GM21737 (cell line): ENCODE data around the gene UQCR11.
"Not testable (repeated sequence)": the region's sequence is repeated elsewhere in the genome, so short reads cannot be mapped to it uniquely, and the experiment has no call there.

Experiments
- ATAC-seq: cut with Tn5 transposase; IDR thresholded peaks from one replicate; pipeline ENCODE4 v1.9.1; 2021; ENCODE audit warnings: mild to moderate bottlenecking, moderate library complexity; ENCODE audit not compliant: unreplicated experiment

Gene UQCR11

DNA sequence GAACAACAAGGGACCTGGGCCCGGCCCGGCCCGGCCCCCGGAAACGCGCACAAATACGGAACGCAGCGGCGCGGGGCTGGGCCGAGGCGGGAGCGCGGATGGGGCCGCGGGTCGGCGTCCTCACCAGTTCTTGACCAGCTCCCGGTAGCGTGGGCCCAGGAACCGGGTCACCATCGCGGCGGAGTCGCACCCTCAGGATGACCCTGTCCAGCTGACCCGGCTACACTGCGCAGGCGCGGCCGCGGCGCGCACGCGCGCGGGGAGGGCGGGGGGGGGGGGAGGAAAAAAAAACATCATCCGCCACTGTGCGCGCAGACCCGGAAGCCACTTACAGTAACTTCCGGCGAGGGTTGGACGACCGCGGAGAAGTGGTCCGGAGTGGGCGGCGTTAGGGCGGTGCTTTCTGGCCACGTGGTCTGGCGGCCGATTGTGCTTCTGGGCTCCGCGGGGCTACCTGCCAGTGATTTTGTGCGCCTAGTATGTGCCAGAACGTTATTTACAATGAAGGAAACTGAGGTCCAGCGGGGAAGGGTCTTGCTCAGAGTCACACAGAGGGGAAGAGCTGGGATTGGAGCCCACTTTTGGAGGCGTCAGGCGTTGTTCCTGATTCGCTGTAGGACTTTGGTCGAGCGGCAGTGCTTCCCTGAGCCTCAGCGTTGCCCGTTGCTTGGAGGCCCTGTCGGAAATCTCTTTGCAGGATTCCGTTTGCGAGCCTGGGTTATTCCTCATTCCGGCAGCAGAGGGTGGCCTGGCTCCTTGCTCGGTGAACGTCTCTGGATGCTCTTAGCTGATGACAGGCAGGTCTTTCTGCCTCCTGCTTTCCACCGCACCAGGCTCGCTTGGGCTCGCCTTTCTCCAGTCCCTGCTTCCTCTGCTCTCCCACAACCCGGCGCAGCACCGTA lies at the start of gene UQCR11:
Gene UQCR11 (minus strand): TSS at position 227 of the 902 bp plus-strand sequence. CDS start 53 bp downstream, at position 174.
- peak; percentile 73 for ATAC-seq

DNA sequence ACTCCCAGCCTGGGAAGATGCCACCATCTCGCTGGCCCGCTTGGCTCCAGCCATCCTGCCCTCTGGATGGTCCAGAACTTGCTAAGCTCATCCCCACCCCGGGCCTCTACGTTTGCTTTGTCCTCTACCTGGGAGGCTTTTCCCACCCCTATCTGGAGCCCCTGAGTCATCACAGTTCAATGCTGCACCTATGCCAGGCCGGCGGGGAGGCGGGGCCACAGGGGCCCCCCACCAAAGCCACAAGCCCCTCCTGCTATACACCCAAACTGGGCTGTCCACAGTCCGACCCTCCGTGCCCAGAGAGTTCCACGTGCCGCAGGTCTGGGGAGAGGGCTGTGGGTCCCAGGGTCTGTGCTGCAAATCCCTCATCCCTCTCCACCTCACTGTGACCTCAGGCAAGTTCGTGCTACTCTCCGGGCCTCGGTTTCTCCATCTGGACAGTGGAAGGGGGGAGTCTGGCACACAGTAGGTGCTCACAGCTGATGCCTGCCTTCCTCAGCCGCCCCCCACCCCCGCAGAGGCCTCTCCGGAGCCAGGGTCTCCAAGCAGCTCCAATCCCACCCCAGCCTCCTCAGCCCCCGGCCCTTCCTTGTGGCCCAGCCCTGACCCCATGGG lies 49.0 kb upstream of the UQCR11 start:
- ATAC-seq, result no peak

DNA sequence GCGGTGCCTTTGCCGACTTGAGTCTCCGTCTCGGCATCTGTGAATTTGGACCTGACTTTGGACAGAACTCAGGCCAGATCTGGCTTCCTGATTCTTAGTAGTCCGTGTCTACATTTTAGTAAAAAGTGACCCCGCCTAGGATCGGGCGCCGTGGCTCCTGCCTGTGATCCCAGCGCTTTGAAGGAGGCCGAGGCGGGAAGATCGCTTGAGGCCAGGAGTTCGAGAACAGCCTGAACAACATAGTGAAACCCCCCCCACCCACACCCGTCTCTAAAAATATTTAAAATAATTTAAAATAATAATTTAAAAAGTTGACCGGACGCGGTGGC lies 48.0 kb upstream of the UQCR11 start:
- ATAC-seq, result no peak

DNA sequence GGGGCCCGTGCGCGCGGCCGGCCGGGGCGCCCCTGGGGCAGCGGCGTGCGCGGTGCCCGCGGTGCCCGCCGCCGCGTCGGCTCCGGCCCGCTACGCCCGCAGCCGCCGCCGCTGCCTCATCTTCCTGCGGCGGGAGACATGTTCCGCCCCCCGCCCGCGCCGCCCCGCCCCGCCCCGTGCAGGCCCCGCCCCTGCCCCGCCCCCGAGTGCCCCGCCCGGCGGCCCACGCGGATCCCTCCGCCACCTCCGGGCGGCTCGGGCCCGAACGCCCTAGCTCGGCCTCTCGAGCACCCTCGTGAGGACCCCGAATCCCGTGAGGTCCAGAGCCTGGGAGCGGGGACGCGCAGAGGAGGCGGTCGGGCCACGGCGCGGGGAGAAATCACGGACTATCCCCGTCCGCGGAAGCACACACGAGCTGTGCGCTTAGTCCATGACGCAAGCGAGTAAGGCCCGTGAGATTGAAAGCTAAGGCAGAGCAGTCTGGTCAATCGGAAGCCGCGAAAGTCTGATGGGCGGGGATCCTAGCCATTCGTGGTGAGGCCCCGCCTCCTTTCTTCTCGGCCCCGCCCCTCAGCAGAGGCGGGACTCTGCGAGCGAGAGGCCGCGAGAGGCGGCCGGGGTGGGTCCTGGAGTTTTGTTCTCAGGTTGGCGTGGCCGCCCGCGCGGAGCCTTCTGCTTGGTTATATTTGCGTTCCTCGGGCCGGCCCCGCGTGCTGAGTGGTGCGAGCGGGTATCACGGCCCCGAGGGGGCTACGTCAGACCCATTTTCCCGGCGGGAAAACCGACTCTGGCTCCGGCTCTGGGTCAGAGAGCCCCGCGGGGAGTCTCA lies 47.4 kb upstream of the UQCR11 start, which contains the start of gene TCF3:
Gene TCF3 (minus strand): TSS at position 145 of the 829 bp plus-strand sequence. CDS start 2,367 bp downstream, outside the sequence.
- peak; percentile 60 for ATAC-seq

DNA sequence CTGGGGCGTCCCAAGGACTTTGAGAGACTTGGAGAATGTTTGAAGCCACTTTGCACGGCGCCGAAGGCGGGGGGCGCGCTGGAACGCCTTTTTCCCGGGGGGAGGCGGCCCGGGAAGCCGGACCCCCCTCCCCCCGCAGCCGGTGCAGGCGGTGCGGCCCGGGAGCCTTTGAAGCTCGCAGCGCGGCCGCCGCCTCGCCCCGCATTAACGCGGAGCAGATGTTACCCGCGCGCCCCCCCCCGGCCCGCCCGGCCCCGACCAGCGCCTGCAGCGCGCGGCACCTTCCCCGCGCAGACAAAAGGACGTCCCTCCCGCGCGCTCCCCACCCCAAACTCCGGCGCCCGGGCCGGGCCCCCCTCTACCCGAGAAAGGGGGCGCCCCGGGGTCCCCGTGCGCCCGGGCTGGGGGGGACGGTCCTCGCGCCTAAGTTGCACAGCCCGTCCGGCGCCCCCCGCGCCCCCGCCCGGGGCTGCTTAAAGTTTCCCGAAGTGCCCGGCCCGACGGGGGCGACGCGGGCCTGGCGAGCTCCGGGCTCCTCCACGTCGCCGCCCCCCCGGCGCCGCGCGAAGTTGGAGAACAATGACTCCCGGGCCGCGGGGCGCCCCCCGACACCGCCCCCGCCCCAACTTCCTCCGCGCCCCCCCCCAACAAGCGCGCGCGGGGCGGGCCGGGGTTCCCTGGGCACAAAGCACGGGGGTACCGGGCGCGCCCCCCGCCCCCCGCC lies 46.5 kb upstream of the UQCR11 start:
- ATAC-seq, result no peak

DNA sequence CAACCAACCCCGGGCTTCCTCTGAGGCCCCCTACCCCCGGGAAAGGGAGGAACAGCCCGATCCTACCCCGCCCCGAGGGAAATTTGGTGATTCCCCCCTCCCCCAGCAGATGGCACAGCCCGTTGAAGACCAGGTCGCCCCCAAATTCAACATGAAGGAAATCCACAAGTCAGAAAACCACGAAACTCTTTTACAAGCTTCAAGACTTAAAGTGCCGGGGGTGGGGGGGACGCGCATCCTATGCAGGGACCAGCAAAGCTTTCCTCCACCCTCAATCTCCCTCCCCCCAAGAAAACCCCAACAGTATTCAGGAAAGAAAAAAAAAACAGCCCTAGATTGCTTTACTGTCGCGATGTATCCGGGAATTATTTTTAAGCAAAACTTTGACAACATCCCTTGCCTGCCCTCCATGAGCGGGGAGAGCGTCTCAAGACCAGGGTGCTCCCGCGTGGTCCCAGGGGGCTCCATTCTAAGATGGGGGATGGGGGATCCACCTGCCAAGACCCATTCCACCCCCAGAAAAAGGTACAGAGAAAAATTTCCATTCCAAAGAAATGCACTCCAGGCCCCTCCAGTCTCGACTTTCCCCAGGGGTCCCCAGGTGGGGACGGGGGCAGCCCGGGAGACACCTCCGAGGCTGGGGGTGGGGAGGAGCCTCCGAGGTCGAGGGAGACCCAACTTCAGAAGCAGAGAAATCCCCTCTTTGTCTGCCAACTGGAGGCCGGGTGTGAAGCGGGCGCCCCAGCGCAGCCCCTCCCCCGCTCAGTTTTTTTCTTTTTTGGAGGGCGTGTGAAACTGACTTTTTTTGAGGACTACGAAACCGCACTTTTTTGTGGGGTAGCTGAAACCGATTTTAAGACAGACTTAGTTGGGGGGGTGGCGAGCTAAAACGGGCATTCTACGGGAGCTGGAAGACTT lies 45.6 kb upstream of the UQCR11 start:
- no peak for ATAC-seq

DNA sequence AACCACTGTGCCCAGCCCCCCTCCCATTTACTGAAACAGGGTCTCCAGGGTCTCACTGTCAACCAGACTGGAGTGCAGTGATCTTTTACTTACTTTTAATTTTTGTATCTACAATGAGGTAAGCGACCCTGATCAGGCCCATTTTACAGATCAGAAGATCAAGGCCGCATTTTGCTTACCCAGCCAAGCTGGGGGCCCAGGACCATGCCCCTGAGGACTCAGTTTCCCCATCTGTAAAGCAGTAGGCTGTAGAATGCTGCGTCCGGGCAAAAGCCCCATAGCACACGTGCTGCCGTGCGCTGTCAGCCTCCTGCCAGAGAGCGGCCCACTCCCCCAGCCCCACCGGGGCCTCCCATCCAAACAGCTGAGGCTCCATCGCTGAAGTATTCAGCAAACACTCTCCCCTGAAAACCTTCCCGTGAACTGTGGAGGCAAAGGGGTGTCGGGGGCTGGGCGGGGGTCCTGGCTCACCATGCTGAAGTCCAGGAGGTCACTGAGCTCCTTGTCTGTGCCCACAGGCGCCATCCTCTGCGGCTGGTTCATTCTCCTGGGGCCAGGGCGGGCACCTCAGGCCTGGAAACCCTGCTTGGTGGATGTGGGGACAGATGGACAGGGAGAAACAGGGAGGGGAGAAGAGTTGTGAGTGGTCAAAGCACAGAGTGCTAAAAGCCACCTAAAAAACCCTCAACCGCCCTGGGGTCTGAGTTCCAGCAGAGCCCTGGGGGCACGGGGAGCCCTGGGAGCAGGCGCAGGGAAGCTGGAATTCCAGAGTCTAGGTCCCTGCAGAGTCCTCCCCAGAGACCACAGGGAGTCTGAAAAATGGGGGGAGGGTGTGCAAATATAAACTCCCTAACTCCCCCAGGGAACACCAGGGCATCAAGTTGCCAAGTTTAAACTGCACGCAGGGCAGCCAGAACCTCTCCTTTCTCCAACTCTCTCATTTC lies 44.7 kb upstream of the UQCR11 start:
- ATAC-seq, result no peak

DNA sequence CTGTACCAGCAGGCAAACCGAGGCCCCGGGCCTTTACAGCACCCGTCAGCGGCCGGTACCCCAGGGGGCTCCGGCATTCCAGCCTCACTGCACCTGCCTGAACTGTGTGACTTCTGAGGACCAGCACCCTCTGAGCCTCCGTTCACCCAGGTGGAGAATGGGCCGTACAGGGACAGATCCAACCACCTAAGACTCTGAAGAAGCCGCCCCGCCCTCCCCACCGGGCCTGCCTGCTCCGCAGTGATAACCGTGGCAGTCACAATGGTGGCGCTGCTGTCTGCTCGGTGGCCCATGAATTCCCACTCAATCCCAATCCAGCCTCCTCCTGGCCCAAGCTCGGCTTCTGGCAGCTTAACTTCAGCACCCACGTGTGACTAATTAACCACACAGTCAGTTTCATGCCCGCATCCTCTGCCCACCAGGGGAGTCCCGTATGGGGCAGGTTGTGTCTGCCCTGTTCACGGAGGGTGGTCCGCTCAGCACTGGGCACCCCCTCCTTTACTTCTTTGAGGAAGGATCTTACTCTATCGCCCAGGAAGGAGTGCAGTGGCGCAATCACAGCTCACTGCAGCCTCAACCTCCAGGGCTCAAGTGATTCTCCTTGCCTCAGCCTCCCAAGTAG lies 43.8 kb upstream of the UQCR11 start:
- no peak for ATAC-seq

DNA sequence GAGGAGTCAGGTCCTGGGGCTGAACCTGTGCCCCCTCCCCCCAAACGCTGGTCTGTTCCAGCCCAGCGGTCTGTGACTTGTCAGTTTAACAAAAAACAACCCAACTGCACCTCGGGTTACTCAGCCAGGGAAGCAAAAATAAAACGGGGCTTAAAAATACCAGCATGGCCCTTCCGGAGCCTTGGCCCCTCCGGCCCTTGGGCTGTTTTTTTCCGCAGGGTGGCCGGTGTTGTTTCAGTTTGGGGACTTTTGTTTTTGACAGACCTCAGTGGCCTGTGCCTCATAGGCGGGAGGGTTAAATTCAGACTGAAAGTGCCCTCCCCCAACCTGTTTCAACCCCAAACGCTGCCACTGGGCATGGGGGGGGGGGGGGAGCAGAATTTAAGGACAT lies 43.2 kb upstream of the UQCR11 start:
- no peak for ATAC-seq

DNA sequence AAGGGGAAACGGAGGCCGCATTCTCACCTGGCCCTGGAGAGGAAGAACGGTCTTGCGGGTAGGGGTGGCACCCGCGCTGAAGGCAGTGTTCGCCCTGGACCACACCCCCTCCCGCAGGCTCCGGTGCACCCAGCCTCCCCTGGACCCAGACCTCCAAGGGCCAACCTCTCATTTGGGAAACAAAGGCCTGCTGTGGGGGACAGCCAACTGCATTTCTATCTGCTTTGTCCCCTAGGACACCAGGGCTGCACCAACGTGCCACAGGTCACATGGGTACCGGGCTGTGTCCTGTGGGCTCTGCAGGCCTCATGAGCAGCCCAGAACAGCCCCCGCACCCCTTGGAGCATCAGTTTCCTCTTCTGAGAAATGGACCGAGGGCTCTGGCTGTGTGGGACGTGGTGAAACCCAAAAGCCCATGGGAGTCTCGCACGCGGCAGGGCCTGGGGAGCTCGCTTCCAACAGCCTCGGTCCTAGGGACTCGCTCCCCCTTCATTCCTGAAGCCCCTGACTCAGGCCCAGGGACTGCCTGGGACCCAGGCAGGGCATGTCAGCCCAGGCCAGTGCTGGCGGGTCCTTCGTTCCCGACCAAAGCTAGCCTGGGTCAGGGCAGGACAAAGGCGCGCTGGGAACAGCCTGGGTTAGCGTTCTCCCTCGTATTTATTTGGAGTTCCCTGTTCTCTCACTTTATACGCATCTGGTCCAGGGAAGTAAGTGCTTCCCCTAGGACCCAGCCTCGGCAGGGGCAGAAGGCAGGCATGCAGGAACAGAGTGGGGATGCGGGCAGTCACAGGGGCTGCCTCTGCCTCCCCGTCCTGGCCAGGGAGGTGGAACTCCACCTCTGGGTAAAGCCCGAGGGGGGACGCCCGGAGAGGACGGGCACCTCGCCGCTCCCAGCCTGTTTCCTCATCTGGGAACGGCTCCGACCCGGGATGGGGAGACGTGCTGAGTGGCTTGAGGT lies 42.5 kb upstream of the UQCR11 start:
- no peak for ATAC-seq

DNA sequence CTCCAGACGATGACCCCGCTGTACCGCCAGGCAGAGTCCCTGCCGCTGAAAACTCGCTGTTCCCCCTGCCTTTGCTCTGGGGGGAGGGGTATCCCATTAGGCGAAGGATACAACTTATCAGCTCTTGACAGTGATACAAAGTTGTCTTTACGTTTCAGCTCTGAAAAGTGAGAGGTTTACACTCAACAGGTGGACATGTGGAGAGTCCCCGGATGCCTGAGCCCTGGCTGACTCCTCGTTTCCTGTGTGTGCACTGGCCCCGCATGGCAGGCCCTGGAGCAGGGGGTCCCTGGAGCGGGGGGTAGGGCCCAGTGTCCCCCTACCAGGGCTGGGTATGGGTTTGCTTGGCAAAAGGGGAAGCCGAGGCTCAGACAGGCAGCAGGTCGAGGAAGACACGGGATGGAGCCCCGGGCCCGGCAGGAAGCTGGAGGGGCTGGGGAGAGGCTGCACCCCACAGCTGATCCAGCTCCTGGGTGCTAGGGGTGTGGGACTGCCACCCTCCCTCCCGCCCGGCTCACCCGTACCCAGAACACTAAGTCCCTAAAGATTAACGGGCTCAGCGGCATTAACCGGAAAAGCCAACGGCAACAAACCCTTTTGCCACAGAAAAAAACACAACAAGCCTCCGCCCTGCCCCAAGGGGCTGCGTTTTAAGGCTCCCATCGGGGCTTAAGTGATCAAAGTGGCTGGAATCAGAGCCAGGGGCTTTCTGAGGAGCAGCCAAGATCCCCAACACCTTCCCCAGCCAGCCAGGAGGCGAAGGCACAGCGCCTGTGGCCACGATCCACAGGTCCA lies 41.6 kb upstream of the UQCR11 start:
- ATAC-seq, result no peak

DNA sequence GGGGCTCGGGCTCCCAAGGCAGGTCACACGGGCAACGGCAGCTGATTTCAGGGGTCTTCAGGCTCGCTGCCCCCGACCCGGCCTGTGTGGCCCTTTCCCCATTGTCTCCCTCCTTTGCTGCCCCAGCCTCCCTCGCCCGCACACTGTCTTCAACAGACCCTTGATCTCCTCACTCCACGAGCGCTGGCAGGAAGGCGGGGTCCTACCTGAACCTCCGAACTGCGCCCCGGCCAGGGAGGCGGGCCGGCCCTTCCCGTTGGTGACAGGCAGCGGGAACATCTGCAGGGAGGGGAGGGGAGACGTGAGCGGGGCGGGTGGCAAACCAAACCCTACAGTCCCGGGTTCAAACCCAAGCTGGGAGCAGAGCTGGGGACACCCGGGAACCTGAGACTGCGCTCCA lies 40.9 kb upstream of the UQCR11 start:
- no peak for ATAC-seq

DNA sequence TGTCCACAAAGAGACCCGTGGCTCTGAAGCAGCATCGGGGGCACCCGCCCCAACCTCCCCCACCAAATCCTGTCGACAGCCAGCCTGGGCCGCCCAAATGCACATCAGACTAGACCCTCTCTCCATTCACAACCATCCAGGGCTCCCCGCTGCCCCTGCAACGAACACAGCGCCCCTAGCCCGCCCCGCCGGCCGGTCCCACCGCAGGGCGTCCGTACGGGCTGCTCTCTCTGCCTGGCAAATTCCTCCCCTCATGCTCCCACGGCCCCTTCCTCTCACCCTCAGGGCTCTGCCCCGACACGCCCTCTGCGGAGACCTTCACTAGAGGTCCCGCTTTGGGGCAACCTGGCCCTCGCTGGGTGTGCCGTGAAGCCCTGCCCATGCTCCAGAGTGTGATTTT lies 40.0 kb upstream of the UQCR11 start:
- ATAC-seq, result no peak

DNA sequence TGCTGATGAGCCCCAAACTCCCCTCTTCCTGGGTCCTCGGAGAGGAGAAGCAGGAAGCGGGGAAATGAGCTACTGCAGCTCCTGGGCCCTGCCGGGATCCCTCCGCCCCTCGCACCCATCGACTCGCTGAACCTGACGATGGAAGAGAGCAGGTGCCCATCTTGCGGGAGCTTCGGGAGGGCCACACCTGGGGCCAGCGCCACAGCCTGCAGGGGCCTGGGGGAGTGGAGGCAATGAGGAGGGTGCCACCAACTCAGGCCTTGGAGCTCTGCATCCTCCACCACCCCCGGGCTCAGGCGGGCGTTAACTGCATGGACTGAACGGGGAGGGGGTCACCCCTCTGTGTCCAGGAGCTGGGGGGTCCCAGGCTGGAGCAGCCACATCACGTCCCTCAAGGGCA lies 38.8 kb upstream of the UQCR11 start:
- no peak for ATAC-seq

DNA sequence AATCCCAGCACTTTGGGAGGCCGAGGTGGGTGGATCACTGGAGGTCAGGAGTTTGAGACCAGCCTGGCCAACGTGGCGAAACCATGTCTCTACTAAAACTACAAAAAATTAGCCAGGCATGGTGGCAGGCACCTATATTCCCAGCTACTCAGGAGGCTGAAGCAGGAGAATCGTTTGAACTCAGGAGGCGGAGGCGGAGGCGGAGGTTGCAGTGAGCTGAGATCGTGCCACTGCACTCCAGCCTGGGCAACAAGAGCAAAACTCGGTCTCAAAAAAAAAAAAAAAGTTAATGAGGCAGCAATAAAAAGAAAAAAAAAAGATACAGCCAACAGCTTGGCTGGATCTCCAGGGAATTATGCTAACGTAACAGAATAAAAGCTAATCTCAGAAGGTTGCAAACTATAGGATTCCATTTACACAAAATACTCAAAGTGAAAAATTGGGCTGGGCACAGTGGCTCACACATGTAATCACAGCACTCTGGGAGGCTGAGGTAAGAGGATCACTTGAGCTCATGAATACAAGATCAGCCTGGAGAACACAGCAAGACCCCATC lies 35.7 kb upstream of the UQCR11 start:
- not testable (repeated sequence) for ATAC-seq
